CD4-positive, alpha-beta T cell treated with Interleukin-4 for 4 hours (primary cell): Measurements from ENCODE around the gene HS6ST3.

ENCODE experiments used
- DNase-seq: peaks from one replicate; pipeline ENCODE4 v3.0.0-alpha.2; 2020

Gene HS6ST3

GRCh38 chr13:96553796-96554195 lies 463.9 kb downstream of the HS6ST3 start:
- DNase-seq: no peak

DNA sequence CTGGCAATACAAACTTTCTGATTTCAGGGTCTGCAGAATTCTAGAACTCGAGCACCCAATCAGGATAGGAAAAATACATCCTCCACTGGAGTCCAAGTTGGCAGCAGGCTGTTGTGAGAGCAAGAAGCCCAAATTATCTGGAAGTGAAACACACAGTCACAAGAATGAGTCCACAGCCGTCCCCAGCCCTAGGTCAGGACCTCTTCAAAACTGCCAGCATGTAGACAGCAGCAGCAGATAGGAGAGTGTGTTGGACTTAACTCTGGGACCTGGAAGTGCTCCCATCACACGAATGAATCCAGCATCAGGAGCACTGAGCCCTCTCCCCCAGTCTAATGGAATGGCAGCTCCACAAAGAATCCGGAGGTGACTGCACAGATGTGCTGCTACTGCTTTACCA lies 483.7 kb downstream of the HS6ST3 start:
- DNase-seq: no peak

- no peak for DNase-seq
These were observed 485.8 kb downstream of the HS6ST3 start for GRCh38 chr13:96575423-96576320.

DNA sequence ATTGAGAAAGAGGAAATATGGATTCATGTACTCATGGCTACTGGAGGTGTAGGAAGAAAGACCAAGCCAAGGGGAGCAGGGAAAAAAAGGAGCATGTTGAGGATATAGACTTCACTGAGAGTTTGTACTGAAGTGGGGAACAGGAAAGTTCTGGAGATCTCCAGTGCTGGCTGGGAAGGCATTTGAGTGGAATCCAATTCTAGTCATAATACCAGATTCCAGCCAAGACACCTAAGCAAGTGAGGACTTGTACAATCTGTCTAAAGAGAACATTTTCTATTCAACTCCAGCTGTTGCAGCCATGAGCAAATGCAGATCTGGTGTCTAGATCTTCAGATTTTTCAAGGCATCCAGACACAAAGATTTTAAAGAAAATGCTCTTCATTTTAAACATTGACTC lies 491.8 kb downstream of the HS6ST3 start:
- no peak for DNase-seq

DNA sequence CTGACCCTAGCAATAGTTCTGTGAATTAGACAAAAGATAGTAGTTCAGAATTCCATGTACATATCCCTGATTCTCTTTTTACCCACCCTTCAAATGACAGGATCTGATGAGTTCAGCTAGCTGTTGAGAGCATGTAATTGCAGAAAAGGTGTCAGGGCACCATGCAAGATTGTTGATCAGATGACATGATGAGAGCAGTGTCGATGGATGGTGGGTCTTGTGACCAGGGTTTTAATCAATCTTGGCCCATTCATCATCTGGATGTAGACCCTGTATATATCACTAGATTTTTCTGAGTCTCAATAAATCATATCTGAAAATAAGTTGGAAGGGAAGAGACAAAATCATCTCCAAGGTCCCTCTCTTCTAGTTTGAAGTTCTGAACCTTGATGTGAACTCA lies 525.3 kb downstream of the HS6ST3 start:
- DNase-seq: no peak

DNA sequence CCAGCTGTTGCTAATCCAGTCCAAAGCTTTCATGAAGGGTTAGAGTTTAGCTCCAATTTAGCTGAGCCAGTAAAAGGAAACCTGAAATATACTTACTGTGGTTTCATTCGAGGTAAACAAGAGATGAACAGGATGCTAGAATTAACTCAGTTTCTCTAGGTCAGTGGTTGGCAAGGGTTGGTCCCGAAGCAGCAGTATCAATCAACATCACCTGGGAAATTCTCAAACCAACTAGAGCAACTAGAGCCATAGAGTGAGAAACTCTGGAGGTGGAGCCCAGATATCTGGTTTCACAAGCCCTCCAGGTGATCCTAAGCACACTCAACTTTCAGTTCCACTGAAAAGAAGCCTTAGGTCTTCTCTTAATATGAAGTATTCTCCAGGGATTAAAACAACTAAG lies 527.6 kb downstream of the HS6ST3 start:
- no peak for DNase-seq

DNA sequence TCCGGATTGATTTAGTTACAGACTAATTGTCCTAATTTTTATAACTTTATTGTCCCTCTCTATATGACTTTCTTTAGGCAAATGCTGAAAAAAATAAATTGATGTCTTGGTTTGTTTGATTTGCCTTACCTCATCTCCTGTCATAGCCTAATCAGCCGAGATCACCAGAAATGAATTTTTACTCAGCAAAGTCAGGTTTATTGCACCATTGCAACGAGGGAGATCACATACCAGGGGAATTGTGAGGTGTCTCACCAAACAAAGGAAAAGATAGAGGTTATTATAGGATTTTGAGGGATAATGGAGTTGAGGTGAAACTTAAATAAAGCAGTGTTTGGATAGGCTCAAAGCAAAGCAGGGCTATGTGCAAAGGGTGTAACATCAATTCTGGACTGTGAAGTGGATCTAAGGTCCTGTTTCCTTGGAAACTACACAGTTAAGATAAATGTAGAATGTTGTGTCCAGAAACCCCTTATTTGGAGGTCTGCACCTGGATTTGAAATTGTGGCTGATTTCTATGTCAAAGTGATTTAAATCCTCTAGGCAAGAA lies 531.8 kb downstream of the HS6ST3 start:
- no peak for DNase-seq

GRCh38 chr13:96629331-96629730 lies 539.4 kb downstream of the HS6ST3 start:
- no peak for DNase-seq

- DNase-seq: no peak
These were observed 542.8 kb downstream of the HS6ST3 start for GRCh38 chr13:96632536-96633320.

GRCh38 chr13:96636001-96636709 lies 546.2 kb downstream of the HS6ST3 start:
- DNase-seq: no peak

DNA sequence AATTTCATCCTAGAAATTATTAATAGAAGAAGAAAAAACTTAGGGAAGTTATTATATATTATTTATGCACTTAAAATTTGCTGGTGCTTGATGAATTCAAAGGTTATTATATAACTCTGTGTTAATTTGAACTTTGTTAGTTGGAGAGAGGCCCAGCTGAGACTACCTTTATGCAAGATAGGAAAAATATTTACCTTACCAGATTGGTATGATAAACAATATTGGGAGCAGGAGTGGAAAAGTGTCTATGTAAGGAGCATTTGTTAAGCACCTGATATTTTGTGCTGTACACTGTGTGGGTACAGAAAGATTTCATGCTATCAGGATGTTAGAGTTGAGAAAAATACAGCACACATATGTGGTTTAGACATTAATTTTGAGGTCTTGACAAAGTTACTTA lies 547.1 kb downstream of the HS6ST3 start:
- no peak for DNase-seq

GRCh38 chr13:96646101-96646500 lies 556.2 kb downstream of the HS6ST3 start:
- DNase-seq: no peak

DNA sequence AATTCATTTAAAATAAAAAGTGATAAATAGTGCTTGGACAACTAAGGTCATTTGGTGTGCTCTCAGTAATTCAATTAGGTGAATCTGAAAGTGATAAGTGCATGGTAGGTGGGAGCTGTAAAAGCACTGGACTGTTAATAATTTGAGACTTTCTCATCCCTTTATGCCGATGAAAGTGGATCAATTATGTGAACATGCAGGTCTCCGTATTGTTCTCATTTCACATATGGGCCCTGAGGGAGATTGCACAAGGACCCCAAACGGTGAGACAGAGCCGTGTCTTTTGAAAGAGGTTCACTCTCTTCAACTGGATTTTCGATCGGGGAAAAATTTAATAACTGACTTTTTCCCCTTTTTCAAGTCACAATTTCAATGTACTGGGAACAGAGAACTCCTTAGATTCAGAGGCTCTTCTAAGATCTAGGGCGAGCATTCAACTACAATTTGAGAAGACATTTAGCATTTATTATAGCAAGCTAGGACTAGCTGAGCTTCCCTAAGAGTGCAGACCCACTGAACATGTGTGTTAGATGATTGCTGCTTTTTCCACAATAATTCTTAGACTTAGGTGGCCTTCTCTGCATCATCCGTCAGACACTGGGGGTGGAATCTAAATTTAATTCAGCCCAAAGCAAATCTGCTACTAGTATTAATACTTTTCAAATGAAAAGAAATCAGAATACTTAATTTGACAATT lies 556.8 kb downstream of the HS6ST3 start:
- DNase-seq: no peak

GRCh38 chr13:96650301-96650886 lies 560.5 kb downstream of the HS6ST3 start:
- no peak for DNase-seq

GRCh38 chr13:96651598-96651997 lies 561.7 kb downstream of the HS6ST3 start:
- DNase-seq: no peak

GRCh38 chr13:96652506-96652905 lies 562.6 kb downstream of the HS6ST3 start:
- no peak for DNase-seq

DNA sequence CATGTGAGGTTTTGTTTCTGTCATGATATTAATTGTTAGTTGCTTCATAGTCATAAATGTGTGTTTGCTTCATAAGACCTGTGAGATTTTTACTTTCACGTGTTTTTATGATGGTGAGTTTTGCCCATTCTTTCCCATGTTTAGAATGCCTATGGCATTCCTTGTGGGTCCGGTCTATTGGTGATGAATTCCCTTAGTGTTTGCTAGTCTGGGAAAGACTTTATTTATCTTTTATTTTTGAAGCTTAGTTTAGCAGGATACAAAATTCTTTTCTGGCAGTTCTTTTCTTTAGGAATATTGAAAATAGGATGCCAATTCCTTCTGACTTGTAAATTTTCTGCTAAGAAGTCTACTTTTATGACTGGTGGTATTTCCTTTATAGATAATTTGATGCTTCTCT lies 571.7 kb downstream of the HS6ST3 start:
- DNase-seq: no peak

- DNase-seq: no peak
These were observed 572.1 kb downstream of the HS6ST3 start for GRCh38 chr13:96662036-96662435.

DNA sequence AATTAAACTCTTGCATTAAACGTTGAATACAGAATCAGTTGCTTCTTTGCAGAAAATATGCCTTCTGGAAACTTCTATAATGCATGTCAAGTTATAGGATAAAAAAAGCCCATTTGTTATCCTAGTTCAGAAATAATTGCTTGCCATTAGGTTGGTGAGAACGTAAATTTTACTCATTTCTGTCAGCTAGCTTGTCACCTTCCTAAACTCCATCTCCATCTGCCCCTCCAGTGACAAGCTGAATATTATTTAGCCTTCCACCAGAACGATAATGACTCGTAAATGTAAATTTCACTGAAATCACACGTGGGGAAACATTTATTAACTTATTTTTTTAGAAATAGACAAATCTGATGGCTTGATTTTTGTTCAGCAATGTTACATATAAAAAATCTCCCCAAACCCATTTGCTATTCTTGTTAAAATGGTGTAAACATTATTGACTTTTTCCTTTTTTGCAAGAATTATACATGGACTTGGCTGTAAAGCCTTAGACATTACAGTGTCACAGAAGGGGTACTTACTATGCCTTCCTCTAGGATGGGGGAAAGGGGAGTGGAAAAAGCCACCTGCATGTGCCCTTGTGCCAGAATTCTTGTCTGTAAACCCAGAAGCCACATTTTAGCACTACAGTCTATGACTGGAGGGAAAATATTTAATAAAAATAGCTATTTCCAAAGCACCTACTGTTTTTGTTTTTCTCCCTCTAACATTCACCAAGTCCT lies 577.5 kb downstream of the HS6ST3 start:
- no peak for DNase-seq

- DNase-seq: no peak
These were observed 581.2 kb downstream of the HS6ST3 start for GRCh38 chr13:96671073-96671472.

- DNase-seq: no peak
These were observed 582.1 kb downstream of the HS6ST3 start for GRCh38 chr13:96672016-96672415.
